ENCODE measurements around the gene CFL1.

CFL1 gene

DNA sequence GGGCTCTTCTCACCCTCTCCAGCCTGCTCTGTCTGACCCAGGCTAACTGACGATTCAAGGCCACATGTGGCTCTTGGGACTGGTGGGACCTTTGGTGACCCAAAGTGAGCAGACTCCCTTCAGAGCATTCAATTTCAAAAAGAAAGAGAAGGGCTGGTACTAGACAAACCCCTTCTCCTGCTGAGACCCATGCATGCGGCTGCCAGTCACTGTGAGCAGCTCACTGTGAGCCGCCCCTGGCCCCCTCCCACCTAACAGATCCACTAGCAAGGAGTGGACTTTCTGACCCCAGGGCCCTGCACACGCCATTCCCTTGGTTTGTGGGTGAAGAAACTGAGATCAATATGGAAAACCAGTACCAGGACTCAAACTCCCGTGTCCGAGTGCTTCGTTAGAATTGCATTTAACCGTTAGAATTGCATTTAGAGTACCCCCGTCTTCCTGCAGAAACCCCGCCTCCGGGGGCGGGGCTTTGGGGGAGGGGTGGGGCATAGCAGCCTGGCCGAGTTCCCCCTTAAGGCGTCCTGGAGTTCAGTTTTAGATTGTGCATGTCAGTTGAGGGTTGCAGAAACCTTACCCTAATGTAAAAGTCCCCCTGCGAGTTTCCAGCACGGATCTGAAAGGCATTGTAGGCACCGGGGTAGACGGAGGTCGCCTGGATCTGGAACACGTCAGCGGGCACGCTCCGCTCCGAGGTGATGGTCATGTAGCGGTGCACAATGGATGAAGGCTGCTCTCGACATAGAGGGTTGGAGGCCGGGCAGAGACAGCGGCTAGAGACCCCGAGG lies 9.5 kb upstream of the CFL1 start:
- H3K4me3 ChIP-seq = no peak overlapping the region
- TF ChIP-seq, protein P1, sequence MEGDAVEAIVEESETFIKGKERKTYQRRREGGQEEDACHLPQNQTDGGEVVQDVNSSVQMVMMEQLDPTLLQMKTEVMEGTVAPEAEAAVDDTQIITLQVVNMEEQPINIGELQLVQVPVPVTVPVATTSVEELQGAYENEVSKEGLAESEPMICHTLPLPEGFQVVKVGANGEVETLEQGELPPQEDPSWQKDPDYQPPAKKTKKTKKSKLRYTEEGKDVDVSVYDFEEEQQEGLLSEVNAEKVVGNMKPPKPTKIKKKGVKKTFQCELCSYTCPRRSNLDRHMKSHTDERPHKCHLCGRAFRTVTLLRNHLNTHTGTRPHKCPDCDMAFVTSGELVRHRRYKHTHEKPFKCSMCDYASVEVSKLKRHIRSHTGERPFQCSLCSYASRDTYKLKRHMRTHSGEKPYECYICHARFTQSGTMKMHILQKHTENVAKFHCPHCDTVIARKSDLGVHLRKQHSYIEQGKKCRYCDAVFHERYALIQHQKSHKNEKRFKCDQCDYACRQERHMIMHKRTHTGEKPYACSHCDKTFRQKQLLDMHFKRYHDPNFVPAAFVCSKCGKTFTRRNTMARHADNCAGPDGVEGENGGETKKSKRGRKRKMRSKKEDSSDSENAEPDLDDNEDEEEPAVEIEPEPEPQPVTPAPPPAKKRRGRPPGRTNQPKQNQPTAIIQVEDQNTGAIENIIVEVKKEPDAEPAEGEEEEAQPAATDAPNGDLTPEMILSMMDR (IDR thresholded peaks at IDR 0.05) = no peak
- peaks cover 29 to 80% (median 68%) of the 10 kb centered on the region in 3 donors for H3K36me3 ChIP-seq
- H3K27ac ChIP-seq = no peak overlapping the region
- intact Hi-C loops (cut with DNase I; ENCODE audit: low total_unique reads) = no loop called here
- H3K27me3 ChIP-seq = no peaks in the 10 kb centered on the region
- no peak for DNase-seq
- no peaks in the 10 kb centered on the region for H3K9me3 ChIP-seq
- H3K4me1 ChIP-seq = peaks cover 0 to 32% (median 24%) of the 10 kb centered on the region in 4 donors

DNA sequence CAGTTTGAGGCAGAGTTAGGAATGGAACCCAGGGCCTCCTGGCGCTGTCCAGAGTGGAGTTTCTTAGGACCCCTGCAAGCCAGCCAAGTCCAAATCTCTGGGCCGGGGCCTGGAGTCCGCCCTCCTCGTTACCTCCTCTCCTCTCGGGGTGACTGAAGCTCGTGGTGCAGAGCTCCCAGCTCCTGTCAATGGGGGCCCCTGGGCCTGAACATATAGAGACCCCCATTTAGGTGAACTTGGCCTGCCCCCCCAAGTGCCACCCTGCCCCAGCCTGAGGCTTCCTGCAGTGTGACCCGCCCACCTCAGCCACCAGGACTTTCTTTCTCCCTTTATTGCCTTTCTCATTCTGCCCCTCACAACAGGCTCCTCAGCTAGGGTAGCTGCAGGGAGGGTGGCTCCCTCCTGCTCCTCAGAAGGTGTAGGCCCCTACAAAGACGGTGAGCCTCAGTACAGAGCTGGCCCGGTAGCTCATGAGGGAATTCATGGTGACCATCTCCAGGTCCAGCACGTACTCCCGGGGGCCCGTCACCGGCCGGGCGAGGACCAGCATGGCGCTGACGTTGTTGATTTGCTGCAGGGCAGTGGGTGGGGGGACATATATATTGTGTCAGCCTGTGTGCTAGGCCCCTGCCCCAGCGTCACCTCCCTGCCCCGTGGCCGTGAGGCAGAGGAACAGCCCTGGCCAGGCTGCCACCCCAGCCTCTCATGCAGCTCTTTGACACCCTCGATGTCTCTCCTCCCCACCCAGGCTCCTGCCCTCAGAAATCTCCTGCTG lies 8.7 kb upstream of the CFL1 start:
- Histone ChIP-seq H3K4me3 (no peak overlapping the region), H3K9me3 (no peaks in the 10 kb centered on the region), H3K36me3 (peaks cover 37 to 87% (median 73%) of the 10 kb centered on the region in 3 donors), H3K4me1 (peaks cover 0 to 33% (median 29%) of the 10 kb centered on the region in 4 donors), H3K27me3 (no peaks in the 10 kb centered on the region), H3K27ac (no peak overlapping the region)
- TF ChIP-seq, protein P1 (IDR thresholded peaks at IDR 0.05) = no peak
- DNase-seq = no peak
- intact Hi-C loops (cut with DNase I; ENCODE audit: low total_unique reads) = no loop called here

DNA sequence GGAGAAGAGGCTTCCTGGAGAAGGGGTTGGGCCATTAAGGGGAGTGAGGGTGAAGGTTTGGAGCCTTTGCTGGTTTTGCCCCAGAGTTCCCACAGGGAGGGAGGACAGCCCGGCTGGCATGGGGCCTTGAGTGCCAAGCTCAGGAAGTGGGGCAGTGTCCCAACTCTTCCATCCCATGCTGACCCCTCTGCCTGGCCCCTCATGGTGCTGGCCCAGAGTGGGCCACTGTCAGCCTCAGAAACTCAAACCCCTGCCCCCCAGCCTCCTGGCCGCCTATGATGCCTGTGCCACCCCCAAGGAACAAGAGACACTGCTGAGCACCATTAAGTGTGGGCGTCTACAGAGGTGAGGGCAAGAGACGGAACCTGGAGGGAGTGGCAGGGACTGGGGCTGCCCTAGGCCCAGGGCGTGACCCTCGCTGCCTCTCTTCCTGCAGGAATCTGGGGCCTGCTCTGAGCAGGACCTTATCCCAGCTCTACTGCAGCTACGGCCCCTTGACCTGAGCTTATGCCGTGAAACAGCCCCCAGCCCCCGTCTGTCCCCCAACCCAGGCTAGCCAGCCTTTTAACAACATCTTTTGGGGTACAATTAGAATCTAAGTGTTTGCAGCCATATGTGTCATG lies 7.7 kb upstream of the CFL1 start:
- Histone ChIP-seq H3K9me3 (no peaks in the 10 kb centered on the region), H3K27ac (no peak overlapping the region), H3K27me3 (no peaks in the 10 kb centered on the region), H3K36me3 (peaks cover 38 to 87% (median 73%) of the 10 kb centered on the region in 3 donors), H3K4me3 (no peak overlapping the region), H3K4me1 (peaks cover 0 to 32% (median 26%) of the 10 kb centered on the region in 4 donors)
- TF ChIP-seq, protein P1 (IDR thresholded peaks at IDR 0.05) = no peak
- no peak for DNase-seq
- intact Hi-C loops (cut with DNase I; ENCODE audit: low total_unique reads) = no loop called here

DNA sequence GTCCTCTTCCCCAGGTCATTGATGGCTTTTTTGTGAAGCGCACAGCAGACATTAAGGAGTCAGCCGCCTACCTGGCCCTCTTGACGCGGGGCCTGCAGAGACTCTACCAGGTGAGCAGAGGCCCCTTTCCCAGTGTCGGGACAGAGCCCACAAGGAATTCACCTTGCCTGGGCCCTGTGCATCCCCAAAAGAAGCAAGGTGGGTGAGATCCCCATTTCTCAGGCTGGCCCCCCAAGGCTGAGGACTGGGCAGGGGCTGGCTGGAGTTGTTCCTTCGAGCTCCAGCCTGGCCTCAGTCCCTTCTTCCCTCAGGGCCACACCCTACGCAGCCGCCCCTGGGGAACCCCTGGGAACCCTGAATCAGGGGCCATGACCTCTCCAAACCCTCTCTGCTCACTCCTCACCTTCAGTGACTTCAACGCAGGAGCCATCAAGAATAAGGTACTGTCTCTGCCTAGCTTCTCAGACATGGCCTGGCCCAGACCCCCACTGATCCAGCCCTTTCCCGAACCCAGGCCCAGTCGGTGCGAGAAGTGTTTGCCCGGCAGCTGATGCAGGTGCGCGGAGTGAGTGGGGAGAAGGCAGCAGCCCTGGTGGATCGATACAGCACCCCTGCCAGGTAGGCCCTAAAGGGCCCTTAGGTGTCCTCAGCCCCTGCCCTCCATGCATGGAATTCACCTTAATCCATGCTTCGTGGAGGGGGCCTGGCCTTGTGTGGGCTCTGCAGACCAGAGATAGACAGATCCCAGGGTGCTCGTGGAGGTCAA lies 6.9 kb upstream of the CFL1 start:
- no peak overlapping the region for H3K4me3 ChIP-seq
- H3K4me1 ChIP-seq = peaks cover 0 to 29% (median 22%) of the 10 kb centered on the region in 4 donors
- no peak for DNase-seq
- TF ChIP-seq, protein P1 (IDR thresholded peaks at IDR 0.05) = no peak
- H3K27ac ChIP-seq = no peak overlapping the region
- H3K9me3 ChIP-seq = no peaks in the 10 kb centered on the region
- intact Hi-C loops (cut with DNase I; ENCODE audit: low total_unique reads) = no loop called here
- H3K36me3 ChIP-seq = peaks cover 38 to 81% (median 68%) of the 10 kb centered on the region in 3 donors
- H3K27me3 ChIP-seq = no peaks in the 10 kb centered on the region
